ENCODE data around the gene RBPJL. TPM values are rescaled to one million over a fixed set of nuclear protein-coding genes. Genes with fewer than 3 reads are reported as not detected.

The RBPJL gene
- total RNA-seq, 1 donor from 2014 or later, result not detected

- POLR2A ChIA-PET, result no interaction called here
- Mint-ChIP-seq H3K27me3 (peaks cover 2% of the 10 kb centered on the region), H3K36me3 (ENCODE audit: low read depth) (no peaks in the 10 kb centered on the region), H3K4me3 (no peak overlapping the region), H3K9me3 (no peaks in the 10 kb centered on the region), H3K27ac (no peak overlapping the region), H3K4me1 (no peaks in the 10 kb centered on the region)
- intact Hi-C loops (cut with micrococcal nuclease), result no loop called here
- CTCF ChIA-PET, result interaction anchor here (0.7 to 1.0 kb wide), 2 partner anchors 8 to 81 kb away, joined by 3 read pairs; no protein-coding TSS in a partner anchor
- ATAC-seq (ENCODE audit: low read depth) (no peak), DNase-seq (no peak)
- TF ChIP-seq CTCF (IDR thresholded peaks at IDR 0.05), result no peak
Observed at GRCh38 chr20:45354423-45355208, 48.0 kb downstream of the RBPJL start.

GRCh38 chr20:45355209-45356084, 48.8 kb downstream of the RBPJL start:
- Mint-ChIP-seq H3K27me3 (no peaks in the 10 kb centered on the region), H3K36me3 (ENCODE audit: low read depth) (no peaks in the 10 kb centered on the region), H3K27ac (no peak overlapping the region), H3K4me3 (no peak overlapping the region), H3K9me3 (no peaks in the 10 kb centered on the region), H3K4me1 (no peaks in the 10 kb centered on the region)
- TF ChIP-seq CTCF (IDR thresholded peaks at IDR 0.05), result no peak
- ChIA-PET CTCF (interaction anchor here (1.0 kb wide), 1 partner anchor 80 kb away, joined by 3 read pairs; no protein-coding TSS in a partner anchor), POLR2A (no interaction called here)
- ATAC-seq (ENCODE audit: low read depth) (no peak), DNase-seq (no peak)
- intact Hi-C loops (cut with micrococcal nuclease), result no loop called here

- Mint-ChIP-seq H3K9me3 (no peaks in the 10 kb centered on the region), H3K27me3 (no peaks in the 10 kb centered on the region), H3K4me1 (peaks cover 10% of the 10 kb centered on the region), H3K4me3 (no peak overlapping the region), H3K36me3 (ENCODE audit: low read depth) (peaks cover 7% of the 10 kb centered on the region), H3K27ac (no peak overlapping the region)
- DNase-seq (no peak), ATAC-seq (ENCODE audit: low read depth) (no peak)
- ChIA-PET POLR2A (no interaction called here), CTCF (interaction anchor here (22.9 kb wide), 1 partner anchor 76 kb away, joined by 534 read pairs; no protein-coding TSS in a partner anchor)
- intact Hi-C loops (cut with micrococcal nuclease), result no loop called here
- TF ChIP-seq CTCF (IDR thresholded peaks at IDR 0.05), result no peak
Observed at GRCh38 chr20:45358282-45359068, 51.8 kb downstream of the RBPJL start.

- H3K4me1 Mint-ChIP-seq, result peaks cover 16% of the 10 kb centered on the region
- POLR2A ChIA-PET, result interaction anchor here (5.6 kb wide), 1 partner anchor 13 kb away, joined by 46 read pairs; no protein-coding TSS in a partner anchor
Observed at GRCh38 chr20:45359069-45359405, 52.4 kb downstream of the RBPJL start.

More at GRCh38 chr20:45359069-45359405, 52.4 kb downstream of the RBPJL start:
- H3K9me3 Mint-ChIP-seq, result no peaks in the 10 kb centered on the region
- TF ChIP-seq CTCF (IDR thresholded peaks at IDR 0.05), result no peak
- ATAC-seq (ENCODE audit: low read depth) (no peak), DNase-seq (no peak)
- H3K27me3 Mint-ChIP-seq, result no peaks in the 10 kb centered on the region
- peaks cover 13% of the 10 kb centered on the region for H3K36me3 Mint-ChIP-seq (ENCODE audit: low read depth)
- no peak overlapping the region for H3K4me3 Mint-ChIP-seq
- intact Hi-C loops (cut with micrococcal nuclease), result no loop called here
- CTCF ChIA-PET, result interaction anchor here (1.3 to 22.9 kb wide), 3 partner anchors 76 to 411 kb away, joined by 3 to 534 read pairs (median 12); no protein-coding TSS in a partner anchor
- no peak overlapping the region for H3K27ac Mint-ChIP-seq

Measured in activated B cell treated with CpG ODN at 0.5 μM for 24 hours (primary cell).